GM19240 (cell line): ENCODE results near the gene CAMK4.

Experiments
- DNase-seq: peaks from one replicate; pipeline ENCODE4 v3.0.0; 2011; ENCODE audit warnings: low spot score; ENCODE audit not compliant: insufficient read length

CAMK4 gene

DNA sequence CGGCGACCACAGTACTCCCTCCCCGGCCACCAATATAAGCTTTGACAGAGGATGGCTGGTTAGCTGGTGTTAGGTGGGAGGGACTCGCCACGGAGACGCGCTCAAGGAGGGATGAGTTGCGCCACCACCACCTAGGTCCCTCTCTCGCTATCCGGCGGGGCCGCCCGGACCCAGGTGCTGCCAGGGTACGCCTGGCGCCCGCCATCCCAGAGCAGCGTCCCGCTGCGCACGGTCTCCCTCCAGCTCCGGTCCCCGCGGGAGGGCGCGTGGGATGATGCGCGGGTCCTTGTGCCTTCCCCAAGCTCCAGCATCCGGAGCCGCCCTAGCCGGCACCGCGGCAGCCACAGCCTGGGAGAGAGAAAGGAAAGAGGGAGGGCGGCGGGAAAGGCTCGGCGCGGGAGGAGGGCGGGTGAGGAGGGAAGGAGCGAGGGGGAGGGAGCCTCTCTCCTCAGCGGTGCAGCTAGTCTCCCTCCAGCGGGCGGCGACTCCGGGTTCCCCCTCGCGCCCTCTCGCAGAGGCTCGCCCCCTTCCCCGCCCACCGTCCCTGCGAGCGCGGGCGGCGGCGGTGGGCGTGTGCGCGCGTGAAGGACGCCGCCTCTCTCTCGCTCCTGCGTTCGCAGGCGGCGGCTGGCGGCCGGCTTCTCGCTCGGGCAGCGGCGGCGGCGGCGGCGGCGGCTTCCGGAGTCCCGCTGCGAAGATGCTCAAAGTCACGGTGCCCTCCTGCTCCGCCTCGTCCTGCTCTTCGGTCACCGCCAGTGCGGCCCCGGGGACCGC lies at the start of gene CAMK4:
TSS of gene CAMK4 (plus strand) at position 598 of the 774 bp plus-strand sequence. CDS start at position 698, 100 bp downstream.
- no peak for DNase-seq

DNA sequence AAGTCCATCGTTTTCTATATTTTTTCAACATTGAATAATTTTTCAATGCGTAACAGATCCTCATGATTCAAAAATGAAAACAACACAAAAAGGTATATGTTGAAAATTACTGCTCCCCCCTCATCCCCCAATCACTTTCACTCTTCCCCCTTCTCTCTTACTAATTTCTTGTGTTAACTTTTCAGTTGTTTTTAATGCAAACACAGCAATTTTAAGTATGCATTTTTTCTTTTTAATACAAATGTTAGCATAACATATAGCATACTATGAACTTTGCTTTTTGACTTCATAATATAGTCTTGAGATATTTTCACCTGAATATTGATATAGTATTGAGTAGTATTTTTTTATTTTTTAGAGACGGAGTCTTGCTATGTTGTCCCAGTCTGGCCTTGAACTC lies 41.1 kb upstream of the CAMK4 start:
- no peak for DNase-seq

DNA sequence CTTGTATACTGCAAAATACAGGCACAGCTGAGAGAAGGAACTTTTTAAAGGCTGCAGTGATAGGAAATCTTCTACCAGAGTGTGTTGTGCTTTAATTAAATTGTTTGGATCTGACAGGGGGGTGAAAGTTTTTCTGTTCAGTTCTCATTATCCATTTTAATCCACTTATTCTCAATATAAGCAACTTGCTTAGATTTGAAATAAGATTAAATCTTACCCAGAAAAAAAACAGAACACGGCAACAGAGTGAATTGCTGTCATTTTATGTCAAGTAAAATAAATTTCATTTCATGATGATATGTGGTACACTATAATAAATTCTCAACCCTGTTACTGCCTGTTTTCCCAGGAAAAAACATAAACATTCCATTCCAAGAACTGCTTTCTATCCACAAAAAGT lies 37.1 kb upstream of the CAMK4 start:
- DNase-seq = no peak

DNA sequence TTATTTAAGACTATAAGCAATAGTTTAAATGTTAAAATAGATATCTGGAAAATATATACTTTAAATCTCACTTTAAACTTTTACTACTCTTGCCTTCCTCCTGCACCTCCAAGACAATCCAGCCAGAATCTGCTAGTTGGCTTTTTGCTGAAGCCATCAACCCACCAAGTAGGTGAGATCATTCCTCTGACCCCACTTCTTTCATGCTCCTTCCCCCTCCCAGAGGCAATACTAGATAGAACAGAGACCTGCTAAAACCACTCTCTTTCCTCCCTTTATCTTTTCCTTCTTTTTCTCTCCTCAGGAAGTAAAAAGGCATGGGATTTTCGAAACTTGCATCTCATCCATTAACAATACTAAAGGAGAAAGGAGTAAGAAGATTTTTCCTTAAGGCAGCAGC lies 30.1 kb upstream of the CAMK4 start:
- DNase-seq = no peak

DNA sequence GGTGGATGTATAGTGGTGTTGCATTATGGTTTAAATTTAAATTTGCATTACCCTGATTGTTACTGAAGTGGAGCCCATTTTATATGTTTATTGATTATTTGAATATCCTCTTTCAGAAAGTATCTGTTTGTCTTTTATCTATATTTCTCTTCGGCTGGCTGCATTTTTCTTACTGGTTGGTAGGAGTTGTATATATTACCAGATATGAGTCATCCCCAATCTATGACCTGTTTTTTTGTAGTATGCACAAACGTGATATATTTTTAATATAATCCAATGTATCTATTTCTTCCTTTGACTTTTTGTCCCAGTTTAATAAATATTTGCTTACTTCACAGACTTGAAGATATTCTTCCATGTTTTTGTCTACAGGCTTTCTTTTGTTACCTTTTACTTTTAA lies 29.3 kb upstream of the CAMK4 start:
- no peak for DNase-seq

DNA sequence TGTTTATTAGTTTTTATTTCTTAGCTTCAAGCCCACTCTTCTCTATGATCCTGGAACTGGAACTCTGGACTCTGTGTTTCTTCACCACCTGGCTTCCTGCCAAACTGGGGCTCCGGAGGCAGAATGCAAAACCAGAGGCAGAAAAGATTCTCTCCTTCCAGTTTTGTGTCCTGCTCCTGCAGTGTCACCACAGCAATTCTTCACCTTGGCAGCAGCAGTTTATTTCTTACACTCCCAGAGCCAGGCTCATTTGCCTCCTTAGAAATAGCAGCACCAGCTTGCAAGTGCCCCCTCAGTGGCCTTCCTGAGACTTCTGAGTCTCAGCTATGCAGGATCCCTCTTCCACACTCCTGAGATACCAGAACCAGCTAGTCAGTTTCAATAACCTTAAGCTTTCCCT lies 26.7 kb upstream of the CAMK4 start:
- DNase-seq = no peak

DNA sequence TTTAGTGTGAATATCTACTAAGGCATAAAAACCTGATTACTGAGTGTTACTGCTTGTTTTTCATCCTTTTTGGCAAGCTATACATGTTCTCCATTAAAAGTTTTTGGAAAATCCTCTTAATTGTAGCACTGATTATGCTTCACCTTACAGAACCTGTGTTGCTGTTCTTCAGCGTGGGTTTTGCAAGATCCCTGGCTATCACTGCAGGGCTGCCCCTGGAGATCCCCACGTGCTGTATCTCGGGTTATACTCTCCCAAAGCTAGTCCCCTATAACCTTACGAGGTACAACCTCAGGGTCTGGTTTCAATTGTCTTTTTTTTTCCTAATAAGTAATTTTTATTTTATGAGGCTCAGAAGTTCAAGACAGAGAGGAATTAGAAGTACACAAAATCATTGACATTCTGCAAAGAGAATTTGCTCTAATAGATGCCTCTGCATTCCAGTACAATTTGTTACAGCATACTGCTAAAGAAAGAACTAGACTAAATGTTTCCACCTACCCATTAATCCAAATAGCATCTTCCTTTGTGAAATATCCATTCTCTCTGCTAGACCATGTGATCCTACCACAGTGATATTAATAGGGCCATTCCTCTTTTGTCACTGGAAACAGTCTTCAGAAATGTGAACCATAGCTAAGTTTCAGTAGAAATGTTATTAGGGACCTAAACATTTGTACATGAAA lies 25.8 kb upstream of the CAMK4 start:
- DNase-seq = no peak

DNA sequence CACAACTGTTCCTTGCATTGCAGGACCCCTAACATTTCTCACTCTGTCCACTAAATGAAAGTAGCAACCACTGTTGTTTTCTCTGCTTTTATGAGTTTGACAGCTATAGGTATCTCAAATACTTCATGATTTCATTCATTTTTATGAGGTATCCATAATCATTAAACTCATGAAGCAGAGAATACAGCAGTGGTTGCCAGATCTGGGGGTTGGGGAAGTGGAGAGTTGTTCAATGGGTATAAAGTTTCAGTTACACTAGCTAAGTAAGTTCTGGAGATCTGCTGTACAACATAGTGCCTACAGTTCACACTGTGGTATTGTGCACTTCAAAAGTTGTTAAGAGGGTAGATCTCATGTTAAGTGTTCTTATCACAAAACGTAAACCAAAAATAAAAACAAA lies 23.4 kb upstream of the CAMK4 start:
- no peak for DNase-seq

DNA sequence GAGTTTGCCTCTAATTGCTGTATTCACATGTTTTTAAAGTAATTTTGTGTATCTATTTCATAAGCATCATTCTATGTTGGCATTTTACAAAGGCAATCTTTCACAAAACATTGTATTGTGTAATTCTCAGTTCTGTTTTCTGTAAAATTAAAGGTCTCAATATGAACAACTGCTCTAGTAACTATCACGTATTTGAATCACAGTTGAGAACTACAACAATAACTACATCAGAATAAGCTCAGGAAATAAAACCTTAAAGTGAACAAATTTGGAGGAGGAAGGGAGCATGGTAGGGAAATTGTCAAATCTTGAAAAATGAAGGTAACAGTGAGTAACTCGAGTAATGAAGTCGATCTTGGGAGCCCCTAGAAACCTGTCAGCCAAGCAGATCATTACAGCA lies 22.5 kb upstream of the CAMK4 start:
- no peak for DNase-seq

DNA sequence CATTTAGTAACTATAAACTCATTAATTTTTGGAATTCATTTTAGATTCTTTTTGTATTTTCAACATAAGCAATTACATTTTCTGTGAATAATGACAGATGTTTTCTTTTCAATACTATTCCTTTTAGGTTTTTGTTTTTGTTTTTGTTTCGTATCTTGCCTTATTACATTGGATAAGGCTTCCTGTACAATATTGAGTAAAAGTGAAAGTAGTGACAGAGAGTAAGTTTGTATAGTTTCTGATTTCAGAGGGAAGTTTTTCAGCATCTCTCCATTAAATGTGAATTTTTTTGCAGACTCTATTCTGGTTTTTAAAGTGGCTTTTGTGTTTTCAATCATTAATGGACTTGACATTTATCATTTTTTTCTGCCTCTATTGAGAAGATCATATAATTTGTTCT lies 12.8 kb upstream of the CAMK4 start:
- DNase-seq = no peak

DNA sequence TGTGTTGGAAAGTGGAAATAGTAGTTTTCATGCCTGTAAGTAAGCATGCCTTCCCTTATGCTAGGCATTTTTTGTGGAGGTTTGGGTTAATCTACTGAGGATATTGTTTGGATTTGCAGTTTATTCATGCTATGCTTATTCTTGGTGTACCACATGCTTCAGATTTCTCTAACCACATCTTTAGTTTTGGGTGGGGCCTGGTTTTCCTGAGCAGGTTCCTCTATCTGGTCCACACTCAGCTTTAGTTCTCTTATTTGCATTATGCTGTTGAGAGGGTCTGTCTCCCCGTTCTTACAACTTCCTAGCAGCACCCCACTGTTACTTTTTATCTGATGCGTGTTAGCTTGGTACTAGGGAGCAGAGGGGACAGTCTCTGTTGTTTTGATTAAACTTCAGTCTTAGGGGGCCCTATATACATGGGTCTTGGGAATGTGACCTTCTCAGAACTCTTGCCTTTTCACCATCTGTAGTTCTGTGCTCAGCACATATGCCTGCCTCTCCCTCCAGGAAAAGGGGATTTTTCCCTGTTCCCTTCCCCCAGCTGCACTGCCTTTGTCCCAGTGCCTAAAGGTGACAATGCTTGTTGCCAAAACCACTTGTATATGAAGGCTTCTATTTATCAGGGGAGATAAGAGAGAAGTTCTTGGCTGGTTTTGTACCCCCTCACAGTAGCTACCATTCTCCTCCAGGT lies 10.0 kb upstream of the CAMK4 start:
- no peak for DNase-seq

DNA sequence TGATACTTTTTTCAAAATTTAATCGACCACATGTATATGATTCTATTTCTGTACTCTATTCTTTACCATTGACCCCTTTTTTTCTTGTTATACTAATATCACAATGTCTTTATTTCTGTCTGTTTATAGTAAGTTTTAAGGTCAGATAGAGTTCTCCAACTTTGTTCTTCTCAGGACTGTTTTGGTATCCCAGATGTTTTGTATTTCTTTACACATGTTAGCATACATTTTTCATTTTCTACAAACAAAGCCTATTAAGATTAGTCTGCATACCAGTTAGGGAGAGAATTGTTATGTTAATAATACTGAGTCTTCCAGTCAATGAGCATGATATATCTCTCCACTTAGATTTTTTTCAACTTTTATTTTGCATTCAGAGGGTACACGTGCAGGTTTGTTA lies 8.2 kb upstream of the CAMK4 start:
- no peak for DNase-seq

DNA sequence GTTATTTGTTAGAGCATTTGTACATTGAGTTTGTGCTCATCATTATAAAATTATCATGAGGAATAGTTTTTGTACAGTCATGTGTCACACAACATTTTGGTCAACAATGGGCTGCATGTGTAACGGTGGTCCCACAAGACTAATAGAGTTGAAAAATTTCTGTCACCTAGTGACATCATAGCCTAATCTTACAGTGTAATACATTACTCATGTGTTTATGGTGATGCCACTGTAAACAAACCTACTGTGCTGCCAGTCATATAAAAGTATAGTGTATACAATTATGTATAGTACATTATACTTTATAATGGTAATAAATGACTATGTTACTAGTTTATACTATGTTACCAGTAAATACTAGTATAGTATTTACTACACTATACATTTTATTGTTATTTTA lies 3.0 kb upstream of the CAMK4 start:
- no peak for DNase-seq

DNA sequence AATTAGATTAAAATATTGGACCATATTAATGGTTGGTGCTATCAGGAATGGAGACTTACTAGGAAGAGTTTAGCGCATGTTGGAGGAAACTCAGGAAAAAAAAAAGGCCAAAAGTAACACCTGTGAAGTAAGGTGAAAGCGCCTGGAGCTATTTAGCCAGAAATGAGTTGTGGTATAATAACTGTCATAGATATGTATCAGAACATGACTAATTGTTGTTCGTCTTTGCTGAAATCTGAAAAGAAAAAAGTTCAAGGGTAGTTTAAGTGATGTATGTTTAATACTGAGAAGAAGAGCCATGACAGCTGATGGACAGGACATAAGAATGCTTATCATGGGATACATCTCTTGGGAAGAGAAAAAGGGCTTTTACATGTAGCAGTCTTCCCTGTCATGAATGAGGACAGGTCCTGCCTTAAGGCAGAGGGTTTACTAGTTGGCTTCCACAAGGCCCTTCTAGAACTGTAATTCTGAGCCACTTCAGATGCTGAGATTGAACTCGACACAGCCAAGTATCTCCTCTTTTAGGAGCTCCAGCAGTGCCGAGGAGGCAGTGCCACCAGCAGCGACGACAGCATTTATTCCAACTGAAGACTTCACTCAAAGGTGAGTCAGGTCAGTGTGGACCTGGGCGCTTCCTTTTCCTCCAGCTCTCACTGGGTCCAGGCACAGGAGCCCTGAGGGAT lies 940 bp upstream of the CAMK4 start:
- no peak for DNase-seq

DNA sequence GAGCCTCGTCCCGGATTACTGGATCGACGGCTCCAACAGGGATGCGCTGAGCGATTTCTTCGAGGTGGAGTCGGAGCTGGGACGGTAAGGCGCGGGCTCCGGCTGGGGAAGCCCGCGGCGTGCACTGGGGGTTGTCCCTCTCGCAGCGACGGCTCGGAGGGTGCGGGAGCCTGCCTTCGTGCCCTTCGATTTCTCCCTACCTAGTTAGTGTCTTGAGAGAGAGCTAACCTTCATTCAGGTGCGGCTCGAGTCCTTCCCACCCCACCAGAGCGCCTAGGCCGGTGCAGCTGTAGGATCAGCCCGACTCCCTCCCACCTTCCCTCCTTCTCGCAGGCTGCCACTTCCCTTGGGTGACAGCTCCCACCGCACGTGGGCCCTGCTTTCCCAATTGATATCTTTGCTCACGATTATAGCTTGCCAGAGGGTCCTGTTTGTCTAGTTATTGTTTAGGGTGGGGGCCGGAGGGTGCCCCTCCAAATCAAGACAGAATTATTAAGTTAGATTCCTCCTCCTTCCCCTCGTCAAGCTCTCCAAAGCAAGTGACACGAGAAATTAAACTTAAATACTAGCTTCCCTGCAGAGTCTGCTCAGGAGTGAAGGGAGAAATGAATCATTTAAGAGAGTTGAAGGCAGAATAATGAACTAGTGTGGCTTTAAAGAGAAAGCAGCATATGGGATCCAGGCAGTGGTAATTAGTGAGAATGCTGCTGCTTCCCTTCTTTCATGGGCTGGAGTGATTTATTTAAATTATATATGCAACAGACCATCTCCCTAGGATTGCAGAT lies 569 bp downstream of the CAMK4 start:
- no peak for DNase-seq

DNA sequence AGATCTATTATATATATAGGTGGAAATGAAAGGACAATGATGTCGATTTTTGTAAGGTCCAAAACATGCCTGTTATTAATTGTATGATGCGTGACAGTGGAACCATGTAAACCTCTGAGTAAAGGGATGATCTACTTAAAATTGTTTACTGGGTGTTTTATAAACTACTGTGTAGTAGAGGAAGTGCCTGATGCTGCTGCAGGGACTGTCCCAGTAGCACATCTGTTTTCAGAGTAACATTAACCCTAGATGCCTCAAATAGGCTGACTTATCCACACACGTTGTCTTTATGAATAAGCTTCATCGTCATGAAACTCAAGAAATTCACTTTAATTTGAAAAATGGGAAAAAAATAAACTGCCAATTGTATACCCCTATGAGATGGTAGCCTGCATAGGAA lies 1.7 kb downstream of the CAMK4 start:
- no peak for DNase-seq

DNA sequence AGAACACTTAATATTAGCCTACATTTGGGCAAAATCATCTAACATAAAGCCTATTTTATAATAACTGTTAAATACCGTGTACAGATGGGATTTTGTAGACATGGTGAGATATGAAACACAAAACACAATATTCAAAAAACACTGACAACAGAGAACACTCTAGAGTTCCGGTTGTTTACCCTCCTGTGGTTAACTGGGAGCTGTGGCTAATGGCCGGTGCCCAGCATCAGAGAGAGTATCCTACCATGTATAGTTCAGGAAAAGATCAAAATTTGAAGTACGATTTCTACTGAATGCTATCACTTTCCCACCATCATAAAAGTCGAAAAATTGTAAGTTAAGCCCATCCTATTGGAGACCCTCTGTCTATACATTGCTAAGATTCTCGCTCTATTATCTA lies 2.4 kb downstream of the CAMK4 start:
- no peak for DNase-seq

DNA sequence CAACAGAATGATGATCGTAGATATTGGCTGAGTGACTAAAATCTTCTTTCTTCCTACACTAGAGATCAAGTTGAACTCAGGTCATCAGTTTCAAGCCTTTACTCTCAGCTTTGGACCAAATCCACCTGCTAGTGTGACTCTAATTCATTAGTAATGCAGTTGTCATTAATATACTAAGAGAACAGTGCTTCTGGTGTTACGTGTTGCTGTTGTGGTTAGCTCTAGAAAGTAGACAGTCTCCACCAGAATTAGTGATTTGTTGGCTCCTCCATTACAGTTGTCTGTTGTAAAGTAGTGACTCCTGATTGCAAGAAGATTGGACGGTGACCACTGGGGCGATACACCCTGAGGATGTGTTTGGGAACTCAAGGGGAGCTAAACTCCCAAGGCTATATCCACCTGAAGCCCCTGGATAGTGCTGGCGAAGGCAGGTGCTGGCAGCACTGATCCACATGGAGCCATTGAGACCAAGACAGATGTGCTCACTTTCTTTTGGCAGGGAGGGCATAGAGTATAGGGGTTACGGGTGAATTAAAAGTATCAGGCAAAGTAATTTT lies 3.1 kb downstream of the CAMK4 start:
- DNase-seq = no peak

DNA sequence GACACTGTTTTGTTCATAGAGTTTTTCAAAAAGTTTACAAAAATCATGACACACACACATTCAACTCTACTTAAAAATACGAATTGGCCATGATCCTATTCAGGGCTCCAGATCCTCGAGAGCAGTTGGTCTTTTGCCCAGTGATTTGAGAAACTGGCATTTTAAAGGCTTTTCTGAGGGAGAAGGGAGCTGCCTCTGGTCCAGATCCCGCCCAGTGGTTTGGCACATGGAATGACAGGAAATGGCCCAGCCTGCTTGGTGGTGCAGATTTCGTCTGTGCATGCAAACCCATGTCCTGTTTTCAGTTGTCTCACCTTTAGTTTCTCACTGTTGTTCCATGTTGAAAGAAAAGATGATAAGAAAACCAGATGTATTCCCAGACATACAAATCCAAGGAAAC lies 3.6 kb downstream of the CAMK4 start:
- no peak for DNase-seq

DNA sequence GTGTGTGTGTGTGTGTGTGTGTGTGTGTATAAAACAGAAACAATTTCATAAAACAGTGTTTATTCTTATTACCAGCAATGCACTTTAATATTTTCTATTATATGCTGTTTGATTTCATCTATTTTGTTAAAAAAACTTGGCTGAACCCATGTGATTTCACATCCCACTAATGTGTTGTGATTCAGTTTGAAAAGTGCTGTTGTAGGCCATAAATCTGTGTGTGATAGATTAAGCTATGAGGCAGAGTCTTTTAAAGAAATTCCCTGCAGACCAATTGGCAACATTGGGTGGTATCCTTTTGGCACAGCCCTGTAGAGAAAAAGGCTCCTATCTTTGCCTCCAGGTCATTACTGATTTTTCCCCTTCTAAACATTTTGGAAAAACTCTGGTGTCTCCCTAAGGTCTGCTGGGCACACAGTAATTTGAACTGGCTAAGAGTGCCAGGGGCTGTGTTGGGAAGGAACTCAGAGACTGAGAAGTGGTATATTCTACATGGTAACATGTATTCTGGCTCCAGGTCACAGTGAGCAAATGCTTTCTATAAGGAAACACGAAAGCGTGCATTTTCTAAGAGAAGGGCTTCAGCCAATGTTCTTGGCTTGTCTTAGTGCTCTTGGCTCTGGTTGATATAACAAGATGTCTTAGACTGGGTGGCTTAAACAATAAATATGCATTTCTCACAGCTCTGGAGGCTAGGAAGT lies 4.5 kb downstream of the CAMK4 start:
- DNase-seq = no peak
